CD1c-positive myeloid dendritic cell (primary cell): ENCODE measurements around the gene ADAM21.
"Not testable (repeated sequence)": the region's sequence is repeated elsewhere in the genome, so short reads cannot be mapped to it uniquely, and the experiment has no call there.

ENCODE experiments used
- DNase-seq: peaks from one replicate; pipeline ENCODE4 v3.0.0-alpha.2; 2016; ENCODE audit errors: extremely low spot score

The ADAM21 gene

DNA sequence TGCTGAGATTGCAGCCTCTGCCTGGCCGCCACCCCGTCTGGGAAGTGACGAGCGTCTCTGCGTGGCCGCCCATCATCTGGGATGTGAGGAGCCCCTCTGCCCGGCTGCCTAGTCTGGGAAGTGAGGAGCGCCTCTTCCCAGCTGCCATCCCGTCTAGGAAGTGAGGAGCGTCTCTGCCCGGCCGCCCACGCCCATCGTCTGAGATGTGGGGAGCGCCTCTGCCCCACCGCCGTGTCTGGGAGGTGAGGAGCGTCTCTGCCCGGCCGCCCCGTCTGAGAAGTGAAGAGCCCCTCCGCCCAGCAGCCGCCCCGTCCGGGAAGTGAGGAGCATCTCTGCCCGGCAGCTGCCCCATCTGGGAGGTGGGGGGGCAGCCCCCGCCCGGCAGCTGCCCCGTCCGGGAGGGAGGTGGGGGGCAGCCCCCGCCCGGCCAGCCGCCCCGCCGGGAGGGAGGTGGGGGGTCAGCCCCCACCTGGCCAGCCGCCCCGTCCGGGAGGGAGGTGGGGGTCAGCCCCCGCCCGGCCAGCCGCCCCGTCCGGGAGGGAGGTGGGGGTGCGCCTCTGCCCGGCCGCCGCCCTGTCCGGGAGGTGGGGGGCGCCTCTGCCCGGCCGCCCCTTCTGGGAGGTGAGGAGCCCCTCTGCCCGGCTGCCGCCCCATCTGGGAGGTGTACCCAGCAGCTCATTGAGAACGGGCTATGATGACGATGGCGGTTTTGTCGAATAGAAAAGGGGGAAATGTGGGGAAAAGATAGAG, 25.6 kb downstream of the ADAM21 start:
- DNase-seq, result not testable (repeated sequence)

DNA sequence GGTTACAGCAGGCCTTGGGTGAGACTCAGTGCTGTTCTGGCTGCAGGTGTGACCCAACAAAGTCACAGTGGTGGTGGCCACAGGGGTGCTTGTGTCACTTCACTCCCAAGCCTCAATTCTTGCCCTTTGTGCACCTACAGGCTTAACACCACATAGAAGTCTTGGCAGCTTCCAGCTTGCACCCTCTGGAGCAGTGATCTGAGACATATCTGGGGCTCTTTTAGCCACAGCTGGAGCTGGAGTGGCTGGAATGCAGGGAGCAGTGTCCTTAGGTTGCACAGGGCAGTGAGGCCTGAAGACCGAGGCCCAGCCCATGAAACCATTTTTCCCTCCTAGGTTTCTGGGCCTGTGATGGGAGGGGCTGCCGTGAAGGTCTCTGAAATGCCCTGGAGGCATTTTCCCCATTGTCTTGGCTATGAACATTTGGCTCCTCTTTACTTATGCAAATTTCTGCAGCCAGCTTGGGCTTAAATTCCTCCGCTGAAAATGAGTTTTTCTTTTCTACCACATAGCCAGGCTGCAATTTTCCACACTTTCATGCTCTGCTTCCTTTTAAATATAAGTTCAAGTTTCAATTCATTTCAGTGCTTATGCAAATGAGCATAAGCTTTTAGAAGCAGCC, 37.7 kb downstream of the ADAM21 start:
- DNase-seq, result no peak

DNA sequence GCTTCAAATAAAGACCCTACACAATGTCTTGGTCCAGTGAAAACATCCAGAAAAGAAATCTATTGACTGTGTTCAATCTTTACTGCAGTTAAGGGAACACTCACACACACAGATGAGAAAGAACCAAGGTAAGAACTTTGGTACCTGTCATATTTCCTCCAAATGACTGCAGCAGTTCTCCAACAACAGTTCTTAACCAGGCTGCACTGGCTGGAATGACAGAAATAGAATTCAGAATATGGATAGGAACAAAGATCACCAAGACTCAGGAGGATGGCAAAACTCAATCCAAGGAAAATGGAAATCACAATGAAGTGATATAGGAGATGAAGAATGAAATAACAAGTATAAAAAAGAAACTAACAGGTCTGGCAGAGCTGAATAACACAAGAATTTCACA, 46.2 kb downstream of the ADAM21 start:
- DNase-seq, result no peak
